ENCODE results near the gene NUBP2. TPM values are rescaled to one million over a fixed set of nuclear protein-coding genes. Genes with fewer than 3 reads are reported as not detected.

NUBP2 gene
- polyA plus RNA-seq, 1 donor, result 39.4 TPM

DNA sequence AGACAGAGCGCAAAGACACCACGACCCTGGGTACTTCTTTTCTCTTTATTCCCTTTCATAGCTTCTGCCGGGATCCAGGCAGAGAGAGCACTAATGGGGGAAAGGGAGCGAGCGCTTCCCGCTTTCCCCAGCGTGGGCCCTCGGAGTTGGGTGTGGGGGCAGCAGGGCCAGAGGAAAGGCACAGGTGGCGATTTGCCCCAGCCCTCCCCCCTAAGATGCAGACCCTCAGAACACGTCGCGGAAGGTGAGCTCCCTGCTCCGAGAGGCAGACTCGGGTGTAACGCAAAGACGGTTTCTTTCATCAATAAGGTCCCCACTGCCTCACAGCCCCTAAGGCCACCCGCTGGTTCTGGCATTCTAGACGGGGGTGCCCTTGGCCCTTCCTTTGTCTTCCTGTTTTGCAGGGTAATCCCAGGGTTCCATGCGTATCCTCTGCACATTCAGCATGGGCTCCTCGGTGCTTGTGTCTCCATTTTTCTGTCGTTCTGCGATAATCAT is 10.8 kb upstream of the NUBP2 start:
- peaks cover 55% of the 10 kb centered on the region for H3K36me3 ChIP-seq (ENCODE audit: control insufficient read depth, insufficient read depth, low read length)
- no peak for DNase-seq
- no CpG with 5 or more reads among the region's 22 CpGs for WGBS (ENCODE audit: insufficient coverage, low lambda C conversion rate)
- peaks cover 27% of the 10 kb centered on the region for H3K4me1 ChIP-seq (ENCODE audit: control insufficient read depth, insufficient read depth, low read length)
- peak overlapping the region; percentile 69 for H3K27ac ChIP-seq (ENCODE audit: low read length)
- H3K27me3 ChIP-seq (ENCODE audit: control insufficient read depth, insufficient read depth, low read length), result no peaks in the 10 kb centered on the region
- H3K4me3 ChIP-seq (ENCODE audit: low read length), result peak overlapping the region; percentile 86
- H3K9me3 ChIP-seq (ENCODE audit: control insufficient read depth, low read depth, low read length), result peaks cover 3% of the 10 kb centered on the region

DNA sequence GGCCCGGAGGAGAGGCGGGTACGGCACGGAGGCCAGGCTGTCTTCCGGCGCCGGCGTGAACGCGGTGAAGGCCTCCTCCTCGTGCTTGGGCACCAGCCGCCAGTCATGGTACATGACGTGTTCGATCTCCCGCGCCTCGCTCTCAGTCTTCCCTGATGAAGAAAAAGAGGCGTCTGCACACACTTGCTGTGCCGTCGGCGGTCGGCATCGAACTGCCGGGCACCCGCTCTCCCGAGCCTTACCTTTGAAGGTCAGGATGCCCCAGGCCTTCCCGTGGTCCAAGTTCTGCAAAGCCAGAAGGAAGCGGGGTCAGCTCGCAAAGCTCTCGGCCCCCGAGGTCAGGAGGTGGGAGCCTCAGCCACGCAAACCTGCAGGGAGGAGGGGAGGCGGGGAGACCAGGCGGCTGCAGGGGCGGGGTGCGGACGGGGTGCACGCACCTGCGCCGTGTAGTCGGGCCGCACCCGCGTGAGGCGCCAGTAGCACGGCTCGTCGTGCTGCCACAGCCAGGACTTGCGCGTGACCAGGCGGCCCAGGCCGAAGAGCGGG is 10.3 kb upstream of the NUBP2 start, which contains the start of gene EME2:
Gene EME2, plus strand, starts transcription at position 449 of the 546 bp plus-strand sequence. CDS start 418 bp downstream, outside the sequence.
- no peaks in the 10 kb centered on the region for H3K27me3 ChIP-seq (ENCODE audit: control insufficient read depth, insufficient read depth, low read length)
- DNase-seq, result peak in 1 of 2 donors; percentile 38
- H3K4me3 ChIP-seq (ENCODE audit: low read length), result peak within 1 kb of the TSS; percentile 86
- WGBS (ENCODE audit: insufficient coverage, low lambda C conversion rate), result no CpG with 5 or more reads among the region's 53 CpGs
- peaks cover 27% of the 10 kb centered on the region for H3K4me1 ChIP-seq (ENCODE audit: control insufficient read depth, insufficient read depth, low read length)
- H3K36me3 ChIP-seq (ENCODE audit: control insufficient read depth, insufficient read depth, low read length), result peaks cover 55% of the 10 kb centered on the region
- H3K9me3 ChIP-seq (ENCODE audit: control insufficient read depth, low read depth, low read length), result peaks cover 5% of the 10 kb centered on the region
- H3K27ac ChIP-seq (ENCODE audit: low read length), result peak within 1 kb of the TSS; percentile 69

DNA sequence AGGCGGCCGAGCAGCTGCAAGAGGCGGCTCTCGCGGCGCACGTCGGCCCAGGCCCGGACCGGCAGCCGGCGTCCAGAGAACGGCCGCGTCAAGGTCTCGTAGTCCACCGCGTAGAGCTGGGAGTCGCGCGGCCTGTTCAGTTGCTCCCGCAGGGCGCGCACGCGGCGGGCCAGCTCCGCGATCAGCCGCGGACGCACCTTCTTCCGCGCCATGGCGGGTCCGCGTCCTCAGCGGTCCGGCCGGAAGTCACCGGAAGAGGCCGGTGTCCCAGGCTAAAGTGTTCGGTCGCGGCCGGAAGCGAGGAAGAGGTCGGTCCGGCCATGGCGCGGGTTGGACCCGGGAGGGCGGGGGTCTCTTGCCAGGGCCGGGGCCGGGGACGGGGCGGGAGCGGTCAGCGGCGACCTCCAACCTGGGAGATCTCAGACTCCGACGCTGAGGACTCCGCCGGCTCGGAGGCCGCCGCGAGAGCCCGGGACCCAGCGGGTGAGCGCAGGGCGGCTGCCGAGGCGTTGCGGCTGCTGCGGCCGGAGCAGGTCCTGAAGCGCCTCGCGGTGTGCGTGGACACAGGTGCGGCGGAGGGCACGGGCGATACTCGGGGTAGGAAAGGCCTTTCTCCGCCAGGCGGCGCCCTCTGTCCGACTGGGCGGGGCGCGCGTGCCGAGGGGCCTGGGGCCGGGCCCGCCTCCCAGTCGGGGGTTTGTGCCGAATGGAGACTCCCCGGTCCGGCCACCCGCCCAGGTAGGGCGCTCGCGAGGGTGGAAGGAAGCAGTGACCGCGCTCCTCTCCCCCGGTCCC is 9.7 kb upstream of the NUBP2 start, which contains the start of gene MRPS34:
Gene MRPS34, minus strand, starts transcription at position 227 of the 795 bp plus-strand sequence. Its CDS starts 15 bp downstream, at position 212.
- Histone ChIP-seq H3K4me1 (ENCODE audit: control insufficient read depth, insufficient read depth, low read length) (peaks cover 28% of the 10 kb centered on the region), H3K36me3 (ENCODE audit: control insufficient read depth, insufficient read depth, low read length) (peaks cover 55% of the 10 kb centered on the region), H3K9me3 (ENCODE audit: control insufficient read depth, low read depth, low read length) (peaks cover 10% of the 10 kb centered on the region), H3K27ac (ENCODE audit: low read length) (peak within 1 kb of the TSS; percentile 69), H3K27me3 (ENCODE audit: control insufficient read depth, insufficient read depth, low read length) (no peaks in the 10 kb centered on the region), H3K4me3 (ENCODE audit: low read length) (peak within 1 kb of the TSS; percentile 86)
- WGBS (ENCODE audit: insufficient coverage, low lambda C conversion rate), result no CpG with 5 or more reads among the region's 108 CpGs
- DNase-seq, result peak; percentile 77 to 87

DNA sequence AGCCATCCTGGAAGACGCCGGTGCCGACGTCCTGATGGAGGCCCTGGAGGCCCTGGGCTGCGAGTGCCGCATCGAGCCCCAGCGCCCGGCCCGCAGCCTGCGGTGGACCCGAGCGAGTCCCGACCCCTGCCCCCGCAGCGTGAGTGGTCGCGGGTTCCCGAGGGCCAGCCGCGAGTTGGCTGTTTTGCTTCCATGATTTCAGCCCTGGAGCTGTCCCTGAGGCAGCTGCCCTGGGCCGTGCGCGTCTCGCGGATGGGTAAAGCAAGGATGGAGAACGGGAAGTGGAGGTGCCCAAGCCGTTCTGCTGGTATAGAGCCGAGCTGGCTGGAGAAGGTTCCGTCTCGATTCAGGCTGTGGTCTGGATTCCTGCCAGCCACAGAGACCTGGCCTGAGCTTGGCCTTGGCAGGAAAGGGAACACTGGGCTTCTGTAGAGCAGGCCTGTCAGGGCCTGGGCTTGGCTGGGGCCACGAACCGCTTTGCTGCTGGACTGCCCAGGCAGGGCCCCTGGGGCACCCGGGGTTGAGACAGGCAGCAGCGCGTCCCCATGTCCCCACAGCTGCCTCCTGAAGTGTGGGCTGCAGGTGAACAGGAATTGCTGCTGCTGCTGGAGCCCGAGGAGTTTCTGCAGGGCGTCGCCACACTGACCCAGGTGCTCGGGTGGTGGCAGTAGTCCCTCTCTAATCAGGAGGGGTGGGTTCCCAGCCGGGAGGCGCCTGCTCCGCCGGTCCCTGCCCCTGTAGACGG is 8.9 kb upstream of the NUBP2 start:
- Histone ChIP-seq H3K36me3 (ENCODE audit: control insufficient read depth, insufficient read depth, low read length) (peaks cover 52% of the 10 kb centered on the region), H3K27ac (ENCODE audit: low read length) (peak overlapping the region; percentile 69), H3K9me3 (ENCODE audit: control insufficient read depth, low read depth, low read length) (peaks cover 10% of the 10 kb centered on the region), H3K27me3 (ENCODE audit: control insufficient read depth, insufficient read depth, low read length) (no peaks in the 10 kb centered on the region), H3K4me3 (ENCODE audit: low read length) (peak overlapping the region; percentile 86), H3K4me1 (ENCODE audit: control insufficient read depth, insufficient read depth, low read length) (peaks cover 36% of the 10 kb centered on the region)
- no peak for DNase-seq
- no CpG with 5 or more reads among the region's 45 CpGs for WGBS (ENCODE audit: insufficient coverage, low lambda C conversion rate)

DNA sequence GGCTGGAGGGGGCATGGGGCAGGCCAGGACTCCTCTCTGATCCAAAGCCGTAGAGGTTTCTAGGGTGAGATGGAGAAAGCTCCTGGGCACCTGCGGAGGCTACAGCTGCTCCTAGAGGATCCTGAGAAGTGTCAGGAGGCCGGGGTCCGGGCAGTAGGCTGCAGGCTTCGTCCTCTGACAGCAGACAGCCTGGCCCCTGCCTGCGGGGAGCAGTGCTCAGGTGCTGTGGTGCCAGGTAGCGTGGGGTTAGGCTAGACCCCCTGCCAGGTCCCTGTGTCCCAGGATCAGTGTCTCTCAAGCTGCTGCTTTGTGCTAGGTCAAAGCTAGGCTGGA is 8.3 kb upstream of the NUBP2 start:
- Histone ChIP-seq H3K4me3 (ENCODE audit: low read length) (peak overlapping the region; percentile 86), H3K36me3 (ENCODE audit: control insufficient read depth, insufficient read depth, low read length) (peaks cover 48% of the 10 kb centered on the region), H3K4me1 (ENCODE audit: control insufficient read depth, insufficient read depth, low read length) (peaks cover 36% of the 10 kb centered on the region), H3K27ac (ENCODE audit: low read length) (no peak overlapping the region), H3K9me3 (ENCODE audit: control insufficient read depth, low read depth, low read length) (peaks cover 10% of the 10 kb centered on the region), H3K27me3 (ENCODE audit: control insufficient read depth, insufficient read depth, low read length) (no peaks in the 10 kb centered on the region)
- WGBS (ENCODE audit: insufficient coverage, low lambda C conversion rate), result no CpG with 5 or more reads among the region's 7 CpGs
- no peak for DNase-seq

DNA sequence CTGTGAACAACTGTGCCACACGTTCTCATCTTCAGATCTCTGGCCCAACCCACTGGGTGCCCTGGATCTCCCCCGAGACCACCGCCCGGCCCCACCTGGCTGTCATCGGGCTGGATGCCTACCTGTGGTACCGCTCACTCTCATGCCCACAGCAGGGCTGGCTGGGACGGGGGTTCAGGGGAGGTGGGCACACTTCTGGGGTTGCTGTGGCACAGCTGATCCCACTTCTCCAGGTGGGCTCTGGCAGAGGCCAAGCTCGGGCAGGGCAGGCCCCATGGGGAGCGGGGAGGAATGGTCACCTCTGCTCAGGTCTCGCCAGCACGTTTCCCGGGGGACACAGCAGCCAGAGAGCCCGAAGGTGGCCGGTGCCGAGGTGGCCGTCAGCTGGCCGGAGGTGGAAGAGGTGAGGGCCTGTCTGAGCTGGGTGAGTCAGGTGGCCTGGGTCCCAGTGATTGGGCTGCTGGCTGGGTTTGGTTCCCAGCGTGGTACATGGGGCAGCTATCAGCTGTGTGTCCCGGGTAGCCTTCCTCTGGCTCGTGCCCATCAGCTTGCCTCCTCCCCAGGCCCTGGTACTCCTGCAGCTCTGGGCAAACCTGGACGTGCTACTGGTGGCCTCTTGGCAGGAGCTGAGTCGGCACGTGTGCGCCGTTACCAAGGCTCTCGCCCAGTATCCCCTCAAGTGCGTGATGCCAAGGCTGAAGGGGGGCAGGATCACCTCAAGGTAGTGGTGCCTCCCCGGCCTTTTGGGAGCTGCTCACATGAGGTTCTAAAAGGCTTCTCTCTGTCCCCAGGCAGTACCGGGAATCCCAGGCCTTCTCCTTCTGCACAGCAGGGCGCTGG is 7.5 kb upstream of the NUBP2 start:
- WGBS (ENCODE audit: insufficient coverage, low lambda C conversion rate), result no CpG with 5 or more reads among the region's 30 CpGs
- Histone ChIP-seq H3K4me1 (ENCODE audit: control insufficient read depth, insufficient read depth, low read length) (peaks cover 43% of the 10 kb centered on the region), H3K27me3 (ENCODE audit: control insufficient read depth, insufficient read depth, low read length) (no peaks in the 10 kb centered on the region), H3K4me3 (ENCODE audit: low read length) (no peak overlapping the region), H3K9me3 (ENCODE audit: control insufficient read depth, low read depth, low read length) (peaks cover 7% of the 10 kb centered on the region), H3K27ac (ENCODE audit: low read length) (no peak overlapping the region), H3K36me3 (ENCODE audit: control insufficient read depth, insufficient read depth, low read length) (peaks cover 49% of the 10 kb centered on the region)
- no peak for DNase-seq

DNA sequence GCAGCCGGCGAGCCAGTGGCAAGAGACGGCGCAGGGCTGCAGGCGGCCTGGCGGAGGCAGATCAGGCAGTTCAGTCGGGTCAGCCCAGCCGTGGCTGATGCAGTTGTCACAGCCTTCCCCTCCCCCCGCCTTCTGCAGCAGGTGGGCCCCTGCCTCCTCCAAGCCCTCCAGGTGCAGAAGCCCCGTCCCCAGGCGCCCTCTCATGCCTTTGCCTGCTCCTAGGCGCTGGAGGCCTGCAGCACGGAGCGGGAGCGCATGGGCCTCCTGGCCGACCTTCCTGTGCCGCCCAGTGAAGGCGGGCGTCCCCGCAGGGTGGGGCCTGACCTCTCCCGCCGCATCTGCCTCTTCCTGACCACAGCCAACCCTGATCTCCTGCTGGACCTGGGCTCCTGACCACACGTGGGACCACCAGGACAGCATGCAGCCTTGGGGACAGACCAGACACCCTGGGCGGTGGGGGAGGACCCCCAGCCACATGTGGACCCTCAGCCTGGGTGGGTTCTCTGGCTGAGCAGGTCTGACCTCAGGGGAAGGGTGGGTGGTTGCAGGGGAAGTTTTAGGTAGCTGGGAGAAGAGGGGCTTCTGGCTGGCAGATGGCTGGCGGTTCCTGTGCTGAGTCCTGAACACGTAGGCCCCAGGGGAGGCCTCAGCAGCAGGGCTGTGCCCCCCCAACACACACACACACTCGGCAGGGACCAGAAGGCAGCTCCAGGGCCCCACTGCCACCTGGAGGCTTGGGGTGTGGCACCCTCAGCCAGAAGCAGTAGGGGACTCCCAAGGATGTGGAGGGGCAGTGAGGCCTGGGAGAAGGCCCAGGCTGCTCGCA is 6.7 kb upstream of the NUBP2 start:
- peaks cover 7% of the 10 kb centered on the region for H3K9me3 ChIP-seq (ENCODE audit: control insufficient read depth, low read depth, low read length)
- H3K4me3 ChIP-seq (ENCODE audit: low read length), result no peak overlapping the region
- H3K27ac ChIP-seq (ENCODE audit: low read length), result no peak overlapping the region
- H3K27me3 ChIP-seq (ENCODE audit: control insufficient read depth, insufficient read depth, low read length), result no peaks in the 10 kb centered on the region
- H3K4me1 ChIP-seq (ENCODE audit: control insufficient read depth, insufficient read depth, low read length), result peaks cover 44% of the 10 kb centered on the region
- no peak for DNase-seq
- WGBS (ENCODE audit: insufficient coverage, low lambda C conversion rate), result no CpG with 5 or more reads among the region's 28 CpGs
- peaks cover 51% of the 10 kb centered on the region for H3K36me3 ChIP-seq (ENCODE audit: control insufficient read depth, insufficient read depth, low read length)

DNA sequence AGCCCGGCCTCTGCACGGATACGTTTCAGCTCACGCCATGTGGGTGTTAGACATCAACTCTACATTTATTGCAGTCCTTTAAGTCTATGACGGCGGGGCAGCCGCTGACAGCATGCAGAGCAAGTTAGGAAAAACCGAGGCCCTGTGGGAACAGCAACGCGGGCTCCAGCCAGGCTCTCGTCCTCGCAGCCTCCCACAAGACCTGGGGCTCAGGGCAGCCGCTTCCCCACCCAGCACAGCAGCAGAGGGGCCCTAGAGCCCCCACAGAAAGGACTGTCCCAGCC is 6.1 kb upstream of the NUBP2 start:
- no CpG with 5 or more reads among the region's 13 CpGs for WGBS (ENCODE audit: insufficient coverage, low lambda C conversion rate)
- no peak for DNase-seq
- Histone ChIP-seq H3K27me3 (ENCODE audit: control insufficient read depth, insufficient read depth, low read length) (no peaks in the 10 kb centered on the region), H3K4me3 (ENCODE audit: low read length) (no peak overlapping the region), H3K36me3 (ENCODE audit: control insufficient read depth, insufficient read depth, low read length) (peaks cover 51% of the 10 kb centered on the region), H3K9me3 (ENCODE audit: control insufficient read depth, low read depth, low read length) (peaks cover 7% of the 10 kb centered on the region), H3K4me1 (ENCODE audit: control insufficient read depth, insufficient read depth, low read length) (peaks cover 50% of the 10 kb centered on the region), H3K27ac (ENCODE audit: low read length) (no peak overlapping the region)

DNA sequence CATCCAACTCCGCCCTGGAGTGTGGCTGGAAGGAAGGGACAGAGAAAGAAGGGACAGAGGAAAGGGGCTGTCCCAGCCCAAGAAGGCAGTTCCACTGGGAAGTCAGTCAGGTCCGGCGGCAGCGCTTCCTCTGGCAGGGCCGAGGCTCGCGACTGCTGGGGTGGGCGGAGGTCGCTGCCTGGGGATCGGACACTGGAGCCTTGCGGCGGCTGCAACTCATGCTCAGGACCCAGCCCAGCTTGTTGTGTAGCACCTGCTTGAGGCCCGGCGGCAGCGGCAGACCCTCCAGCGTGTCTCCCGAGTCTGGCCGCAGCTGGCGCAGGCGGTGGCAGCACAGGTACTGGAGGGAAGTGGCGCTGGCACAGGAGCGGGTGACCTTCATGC is 5.8 kb upstream of the NUBP2 start:
- Histone ChIP-seq H3K36me3 (ENCODE audit: control insufficient read depth, insufficient read depth, low read length) (peaks cover 51% of the 10 kb centered on the region), H3K9me3 (ENCODE audit: control insufficient read depth, low read depth, low read length) (peaks cover 7% of the 10 kb centered on the region)
- no CpG with 5 or more reads among the region's 22 CpGs for WGBS (ENCODE audit: insufficient coverage, low lambda C conversion rate)

More for the DNA sequence above, 5.8 kb upstream of the NUBP2 start:
- Histone ChIP-seq H3K27ac (ENCODE audit: low read length) (no peak overlapping the region), H3K4me3 (ENCODE audit: low read length) (no peak overlapping the region), H3K4me1 (ENCODE audit: control insufficient read depth, insufficient read depth, low read length) (peaks cover 47% of the 10 kb centered on the region), H3K27me3 (ENCODE audit: control insufficient read depth, insufficient read depth, low read length) (no peaks in the 10 kb centered on the region)
- DNase-seq, result no peak
